ENCODE measurements around the gene RAI1.
A peak's percentile ranks its signal among the peaks of the same experiment; 100 is the strongest.

The RAI1 gene

GRCh38 chr17:17815062-17815406, 133.8 kb downstream of the RAI1 start:
- no peak for DNase-seq (ENCODE audit: low read depth)

GRCh38 chr17:17815436-17816200, 134.4 kb downstream of the RAI1 start:
- DNase-seq (ENCODE audit: low read depth): no peak

GRCh38 chr17:17816240-17816814, 135.1 kb downstream of the RAI1 start:
- DNase-seq (ENCODE audit: low read depth): no peak

- DNase-seq (ENCODE audit: low read depth): no peak
Observed at GRCh38 chr17:17816831-17817551, 135.7 kb downstream of the RAI1 start.

GRCh38 chr17:17817552-17817947, 136.3 kb downstream of the RAI1 start:
- DNase-seq (ENCODE audit: low read depth): no peak

- DNase-seq (ENCODE audit: low read depth): peak; percentile 49
Observed at GRCh38 chr17:17818088-17818526, 136.8 kb downstream of the RAI1 start.

GRCh38 chr17:17819111-17819510, 137.9 kb downstream of the RAI1 start:
- DNase-seq (ENCODE audit: low read depth): no peak

GRCh38 chr17:17819561-17819995, 138.3 kb downstream of the RAI1 start:
- DNase-seq (ENCODE audit: low read depth): peak; percentile 97

GRCh38 chr17:17820046-17820445, 138.8 kb downstream of the RAI1 start:
- DNase-seq (ENCODE audit: low read depth): no peak

GRCh38 chr17:17820463-17821158, 139.4 kb downstream of the RAI1 start:
- no peak for DNase-seq (ENCODE audit: low read depth)

- DNase-seq (ENCODE audit: low read depth): peak; percentile 91
Observed at GRCh38 chr17:17822189-17822588, 140.9 kb downstream of the RAI1 start.

- DNase-seq (ENCODE audit: low read depth): no peak
Observed at GRCh38 chr17:17822616-17823015, 141.4 kb downstream of the RAI1 start.

GRCh38 chr17:17823433-17824118, 142.3 kb downstream of the RAI1 start:
- peak; percentile 76 for DNase-seq (ENCODE audit: low read depth)

- DNase-seq (ENCODE audit: low read depth): no peak
Observed at GRCh38 chr17:17824119-17824782, 143.0 kb downstream of the RAI1 start.

- no peak for DNase-seq (ENCODE audit: low read depth)
Observed at GRCh38 chr17:17824783-17825614, 143.7 kb downstream of the RAI1 start.

GRCh38 chr17:17826342-17826713, 145.1 kb downstream of the RAI1 start:
- DNase-seq (ENCODE audit: low read depth): no peak

GRCh38 chr17:17826942-17827785, 145.9 kb downstream of the RAI1 start:
- no peak for DNase-seq (ENCODE audit: low read depth)

GRCh38 chr17:17827826-17828621, 146.8 kb downstream of the RAI1 start:
- no peak for DNase-seq (ENCODE audit: low read depth)

GRCh38 chr17:17830269-17830567, 149.0 kb downstream of the RAI1 start:
- DNase-seq (ENCODE audit: low read depth): no peak

Measured in iris pigment epithelial cell (primary cell).